Measurements from ENCODE around the gene CLASP1. TPM values are rescaled to one million over a fixed set of nuclear protein-coding genes. Genes with fewer than 3 reads are reported as not detected.
"Not testable (repeated sequence)": the region's sequence is repeated elsewhere in the genome, so short reads cannot be mapped to it uniquely, and the experiment has no call there.

The CLASP1 gene
- 10 to 100 TPM; 46.0 to 48.2 TPM for total RNA-seq
- long read RNA-seq, partial matches to known transcripts: 8 of 12 reads
- long read RNA-seq, other reads (novel, unspliced or antisense): 4 of 12 reads

DNA sequence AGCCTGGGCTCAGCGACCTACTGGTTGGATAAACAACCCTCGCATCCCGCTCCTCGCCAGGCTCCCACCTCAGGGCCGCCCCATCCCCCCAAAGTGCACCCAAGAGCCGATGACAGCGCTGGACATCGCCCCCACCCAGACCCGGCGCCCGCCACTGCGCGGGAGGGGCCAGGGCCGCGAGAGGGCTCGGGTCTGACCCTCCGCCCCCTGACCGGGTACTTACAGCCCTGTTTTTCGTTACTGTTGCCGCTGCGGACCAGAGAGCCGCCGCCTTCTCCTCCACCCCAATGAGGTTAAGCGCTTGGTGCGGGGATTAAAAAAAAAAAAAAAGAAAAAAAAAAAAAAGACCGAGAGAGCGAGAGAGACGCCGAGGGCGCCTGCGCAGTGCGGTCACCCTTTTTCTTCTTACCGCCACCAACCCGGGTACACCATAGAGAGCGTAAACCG is at the start of gene CLASP1:
Gene CLASP1, minus strand, starts transcription at position 314 of the 447 bp plus-strand sequence. CDS start 43,567 bp downstream, outside the sequence.
- intact Hi-C loops (cut with DNase I): loop anchor here in 1 of 2 donors (5.0 kb wide), 2 partner anchors 52 to 117 kb away; partner anchors contain the start of gene RNU4ATAC
- ATAC-seq: peak; percentile 63 to 72
- no peak for DNase-seq

DNA sequence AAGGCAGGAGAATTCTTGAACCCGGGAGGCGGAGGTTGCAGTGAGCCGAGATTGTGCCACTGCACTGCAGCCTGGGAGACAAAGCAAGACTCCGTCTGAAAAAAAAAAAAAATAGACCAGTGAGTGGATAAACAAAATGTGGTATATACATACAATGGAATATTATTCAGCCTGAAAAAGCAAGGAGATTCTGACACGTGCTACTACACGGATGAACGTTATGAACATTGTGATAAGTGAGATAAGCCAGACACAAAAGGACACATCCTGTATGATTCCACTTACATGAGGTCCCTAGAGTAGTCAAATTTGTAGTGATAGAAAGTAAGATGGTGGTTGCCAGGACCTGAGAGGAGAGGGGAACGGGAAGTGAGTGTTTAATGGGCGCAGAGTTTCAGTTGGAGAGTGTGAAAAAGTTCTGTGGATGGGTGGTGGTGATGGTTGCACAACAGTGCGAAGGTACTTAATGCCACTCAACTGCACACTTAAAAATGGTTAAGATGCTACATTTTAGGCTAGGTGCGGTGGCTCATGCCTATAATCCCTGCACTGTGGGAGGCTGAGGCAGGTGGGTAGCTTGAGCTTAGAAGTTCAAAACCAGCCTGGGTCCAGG is 49.2 kb upstream of the CLASP1 start:
- ATAC-seq (no peak), DNase-seq (no peak)
- intact Hi-C loops (cut with DNase I): loop anchor here in 1 of 2 donors (5.0 kb wide), 1 partner anchor 166 kb away; the partner anchor contains the start of gene RNU4ATAC

DNA sequence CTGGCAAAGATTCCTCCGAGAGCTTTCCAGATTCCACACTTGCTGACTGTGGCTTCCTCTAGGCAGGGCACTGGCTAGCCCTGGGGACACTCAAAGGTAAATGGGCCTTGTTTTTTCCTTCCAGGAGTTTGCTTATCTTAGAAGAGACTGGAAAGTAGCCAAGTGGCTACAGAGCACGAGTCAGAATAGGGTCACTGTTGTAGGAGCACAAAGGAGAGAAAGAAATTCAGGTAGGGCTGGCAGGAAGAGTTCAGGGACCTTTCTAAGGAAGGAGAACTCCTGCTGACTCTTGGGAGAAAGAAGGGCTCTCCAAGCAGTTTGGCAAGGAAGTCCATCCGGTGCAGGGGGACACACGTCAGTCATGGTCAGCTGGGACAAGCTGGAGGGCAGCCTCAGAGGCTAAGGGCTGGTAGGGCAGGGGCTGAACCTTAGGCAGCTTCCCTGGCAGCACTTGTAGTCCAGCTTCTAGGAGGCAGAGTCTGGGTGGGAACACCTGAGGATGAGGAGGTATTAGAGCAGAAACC is 47.9 kb upstream of the CLASP1 start:
- intact Hi-C loops (cut with DNase I): loop anchor here in 1 of 2 donors (5.0 kb wide), 1 partner anchor 165 kb away; the partner anchor contains the start of gene RNU4ATAC
- DNase-seq (no peak), ATAC-seq (no peak)

DNA sequence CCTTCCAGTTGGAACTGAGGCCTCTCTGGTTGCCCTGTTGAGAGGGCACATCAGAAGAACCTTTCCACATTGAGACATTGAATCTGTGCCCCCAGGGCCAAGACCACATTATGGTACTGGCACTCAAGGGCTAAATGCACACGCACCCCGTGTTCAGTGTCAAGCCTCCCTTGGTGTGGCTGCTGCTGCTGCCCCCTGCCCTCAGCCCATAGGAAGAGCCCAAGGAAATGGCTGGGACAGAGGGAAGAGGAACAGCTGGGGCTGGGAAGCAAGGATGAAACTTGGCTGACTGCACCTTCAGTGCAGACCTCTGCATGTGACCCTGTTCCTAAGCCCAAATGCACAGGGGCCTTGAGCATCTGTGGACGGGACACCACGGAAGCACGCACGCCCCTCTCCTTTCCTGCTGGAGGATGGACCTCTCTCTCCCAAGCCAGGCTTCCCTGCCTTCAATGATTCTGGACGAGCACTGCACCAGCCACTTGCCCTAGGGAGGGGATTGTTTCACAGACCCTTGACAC is 47.2 kb upstream of the CLASP1 start:
- intact Hi-C loops (cut with DNase I): loop anchor here in 1 of 2 donors (5.0 kb wide), 1 partner anchor 164 kb away; the partner anchor contains the start of gene RNU4ATAC
- DNase-seq (no peak), ATAC-seq (no peak)

DNA sequence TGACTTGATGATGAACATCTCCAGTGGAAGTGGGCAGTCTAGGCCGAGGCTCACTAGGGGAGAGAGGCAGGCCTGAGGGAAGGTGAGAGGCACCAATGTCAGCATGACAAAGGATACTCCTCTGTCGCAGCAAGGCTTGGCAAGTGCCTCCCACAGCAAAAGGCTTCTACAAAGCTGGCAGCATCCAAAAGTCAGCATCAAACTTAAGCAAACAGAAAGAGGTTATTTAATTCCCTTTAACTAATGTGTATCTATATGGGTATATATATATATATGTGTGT is 45.8 kb upstream of the CLASP1 start:
- intact Hi-C loops (cut with DNase I): loop anchor here in 1 of 2 donors (5.0 kb wide), 1 partner anchor 163 kb away; the partner anchor contains the start of gene RNU4ATAC
- no peak for DNase-seq
- no peak for ATAC-seq

DNA sequence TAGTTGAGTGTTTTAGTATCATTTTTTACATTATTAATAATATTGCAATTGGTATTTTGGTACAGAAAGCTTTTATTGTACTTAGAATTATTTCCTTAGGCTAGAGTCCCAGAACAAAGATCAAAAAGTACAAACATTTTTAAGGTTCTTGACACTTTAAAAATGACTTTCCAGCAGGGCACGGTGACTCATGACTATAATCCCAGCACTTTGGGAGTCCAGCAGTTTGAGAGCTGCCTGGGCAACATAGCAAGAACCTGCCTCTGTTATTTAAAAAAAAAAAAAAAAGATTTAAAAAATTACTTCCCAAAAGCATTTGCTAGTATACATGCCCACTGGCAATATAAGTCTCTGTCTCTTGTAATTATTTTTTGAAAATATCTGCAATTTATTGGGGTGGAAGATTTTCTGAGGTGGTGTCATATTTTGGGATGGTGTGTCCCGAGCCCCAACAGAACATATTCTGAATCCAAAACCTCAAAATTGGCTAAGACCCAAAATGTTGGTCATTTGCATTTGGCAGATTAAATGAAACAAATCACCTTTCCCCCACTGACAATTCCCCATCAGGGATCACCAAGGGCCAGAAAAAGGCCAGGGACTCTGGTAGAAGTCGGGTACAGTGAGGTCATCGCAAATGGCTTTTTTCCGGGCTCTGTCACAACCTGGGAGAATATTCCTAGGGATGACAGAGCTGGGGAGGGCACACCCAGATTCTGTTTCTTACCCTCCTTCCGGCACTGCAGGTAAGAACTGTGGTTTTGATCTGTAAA is 45.3 kb upstream of the CLASP1 start:
- intact Hi-C loops (cut with DNase I): loop anchor here in 1 of 2 donors (5.0 kb wide), 1 partner anchor 162 kb away; the partner anchor contains the start of gene RNU4ATAC
- no peak for ATAC-seq
- no peak for DNase-seq

DNA sequence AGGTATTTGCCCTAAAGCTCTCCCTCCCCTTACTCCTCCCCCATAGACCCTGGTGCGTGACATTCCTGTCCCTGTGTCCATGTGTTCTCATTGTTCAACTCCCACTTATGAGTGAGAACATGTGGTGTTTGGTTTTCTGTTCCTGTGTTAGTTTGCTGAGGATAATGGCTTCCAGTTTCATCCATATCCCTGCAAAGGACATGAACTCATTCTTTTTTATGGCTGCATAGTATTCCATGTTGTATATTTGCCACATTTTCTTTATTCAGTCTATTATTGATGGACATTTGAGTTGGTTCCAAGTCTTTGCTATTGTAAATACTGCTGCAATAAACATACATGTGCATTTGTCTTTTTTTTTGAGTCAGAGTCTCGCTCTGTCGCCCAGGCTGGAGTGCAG is 41.3 kb upstream of the CLASP1 start:
- ATAC-seq; DNase-seq; intact Hi-C loops (cut with DNase I): not testable (repeated sequence)

DNA sequence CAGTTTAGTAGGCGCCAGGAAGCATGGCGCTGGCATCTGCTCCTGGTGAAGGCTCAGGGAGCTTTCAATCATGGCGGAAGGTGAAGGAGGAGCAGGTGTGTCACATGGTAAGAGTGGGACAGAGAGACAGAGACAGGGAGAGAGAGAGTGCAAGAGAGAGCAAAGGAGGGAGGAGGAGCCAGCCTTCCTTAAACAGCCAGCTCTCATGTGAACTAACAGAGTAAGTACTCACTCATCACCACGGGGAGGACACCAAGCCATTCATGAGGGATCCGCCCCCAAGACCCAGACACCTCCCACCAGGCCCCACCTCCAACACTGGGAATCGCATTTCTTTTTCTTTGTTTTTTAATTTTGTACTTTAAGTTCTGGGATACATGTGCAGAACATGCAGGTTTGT is 40.8 kb upstream of the CLASP1 start:
- DNase-seq: no peak
- no peak for ATAC-seq
- intact Hi-C loops (cut with DNase I): no loop called here

DNA sequence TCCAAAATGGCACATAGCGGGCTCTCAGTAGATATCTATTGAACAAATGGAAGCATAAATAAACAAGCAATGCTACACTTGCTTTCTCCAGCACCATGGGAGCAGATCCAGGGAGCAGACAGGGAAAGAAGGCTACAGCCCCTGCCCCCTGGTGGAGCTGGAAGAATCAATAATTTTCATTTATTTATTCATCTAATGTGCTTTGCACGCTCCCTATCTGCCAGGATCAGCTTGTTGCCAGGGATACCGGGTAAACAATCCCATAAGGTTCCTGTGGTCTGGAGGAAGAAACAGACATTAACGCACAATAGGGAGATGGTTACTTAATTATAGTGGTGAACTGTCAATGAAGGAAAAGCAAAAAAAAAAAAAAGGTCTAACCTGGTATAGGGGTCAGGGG is 40.1 kb upstream of the CLASP1 start:
- intact Hi-C loops (cut with DNase I): no loop called here
- DNase-seq: peak; percentile 31
- ATAC-seq: peak in 1 of 2 donors; percentile 61

DNA sequence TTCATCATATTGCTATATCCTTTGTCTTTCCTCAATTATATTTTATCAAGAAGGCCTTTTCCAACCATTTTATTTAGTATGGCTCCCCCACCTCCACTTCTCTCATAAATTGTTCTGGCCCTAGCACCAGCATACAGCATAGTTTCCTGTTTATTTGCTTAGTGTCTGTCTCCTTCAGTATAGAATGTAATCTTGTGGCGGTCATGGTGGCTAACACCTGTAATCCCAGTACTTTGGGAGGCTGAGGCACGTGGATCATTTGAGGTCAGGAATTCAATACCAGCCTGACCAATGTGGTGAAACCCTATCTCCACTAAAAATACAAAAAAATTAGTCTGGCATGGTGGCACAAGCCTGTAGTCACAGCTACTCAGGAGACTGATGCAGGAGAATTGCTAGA is 39.6 kb upstream of the CLASP1 start:
- intact Hi-C loops (cut with DNase I): no loop called here
- no peak for DNase-seq
- no peak for ATAC-seq

DNA sequence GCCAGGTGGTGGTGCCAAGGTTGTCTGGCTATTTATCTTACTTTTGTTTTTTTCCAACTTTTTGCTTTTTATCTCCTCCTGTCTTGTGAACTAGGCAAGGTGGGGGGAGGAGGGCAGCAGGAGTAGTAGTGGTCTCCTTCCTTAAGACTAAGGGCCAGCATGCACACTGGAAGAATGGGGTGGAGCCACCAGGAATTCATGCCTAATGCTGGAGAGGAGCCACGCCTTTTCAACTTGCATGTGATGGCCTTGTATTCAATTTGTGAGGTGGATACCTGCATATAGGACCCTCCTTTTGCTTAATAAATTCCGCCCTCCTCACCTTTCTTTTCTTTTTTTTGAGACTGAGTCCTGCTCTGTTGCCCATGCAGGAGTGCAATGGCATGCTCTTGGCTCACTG is 37.6 kb upstream of the CLASP1 start:
- no peak for ATAC-seq
- no peak for DNase-seq
- intact Hi-C loops (cut with DNase I): no loop called here

DNA sequence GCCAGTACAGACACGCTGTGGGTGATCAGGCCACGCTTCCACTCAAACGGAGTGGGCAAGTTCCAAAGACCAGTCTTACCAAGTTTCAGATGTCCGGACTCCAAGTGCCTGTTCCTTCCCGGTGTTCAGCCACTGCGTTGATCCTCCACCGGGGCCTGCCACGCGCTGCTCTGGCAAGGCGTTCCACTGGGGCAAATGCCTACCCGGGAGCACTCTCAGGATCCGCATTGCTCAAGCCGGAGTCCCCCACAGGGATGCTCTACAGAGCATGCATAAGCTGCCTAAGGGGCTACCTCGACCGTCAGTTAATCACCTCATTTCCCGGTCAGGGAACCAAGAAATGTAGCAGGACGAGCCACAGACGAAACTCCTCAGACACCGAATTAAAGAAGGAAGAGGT is 37.0 kb upstream of the CLASP1 start:
- ATAC-seq: no peak
- intact Hi-C loops (cut with DNase I): no loop called here
- DNase-seq: no peak

DNA sequence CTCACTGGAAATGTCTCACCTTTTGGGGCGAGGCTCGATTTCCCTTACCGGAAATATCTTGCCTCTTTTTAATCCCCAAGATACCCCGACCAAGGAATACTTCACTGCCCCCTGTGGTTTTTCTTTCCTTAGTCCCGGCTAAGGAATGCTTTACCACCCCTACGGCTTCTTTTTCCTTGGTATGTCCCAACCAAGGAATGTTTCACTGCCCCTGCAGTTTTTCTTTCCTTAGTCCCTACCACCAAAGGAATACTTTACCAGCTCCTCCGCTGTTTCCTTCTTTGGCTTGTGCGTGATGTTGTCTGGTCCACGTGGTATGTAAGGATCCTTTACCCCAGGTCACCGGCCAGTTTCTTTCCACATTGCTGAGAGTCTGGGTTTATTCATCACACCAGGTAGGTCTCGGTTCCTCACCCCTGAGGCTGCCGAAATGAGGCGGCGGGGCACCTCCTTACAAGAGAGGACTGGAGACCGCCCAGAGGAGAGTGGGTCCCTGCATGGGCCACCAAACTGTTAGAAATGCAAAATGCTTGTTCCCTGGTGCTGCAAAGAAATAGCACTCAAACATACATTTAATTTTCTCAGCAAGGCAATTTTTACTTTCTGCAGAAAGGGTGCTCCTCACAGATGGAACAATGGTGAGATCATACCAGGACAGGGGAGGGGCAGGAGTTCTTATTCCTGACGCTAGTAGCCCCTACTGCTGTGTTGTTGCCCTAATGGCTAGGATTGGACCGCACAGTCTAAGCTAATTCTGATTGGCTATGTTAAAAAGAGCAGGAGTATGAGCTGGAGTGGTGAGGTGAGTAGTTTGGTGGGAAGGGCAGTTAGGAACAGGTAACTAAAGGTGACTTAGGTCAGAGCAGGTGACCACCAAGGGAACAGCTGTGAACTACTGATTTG is 33.4 kb upstream of the CLASP1 start:
- intact Hi-C loops (cut with DNase I): no loop called here
- ATAC-seq: no peak
- no peak for DNase-seq

DNA sequence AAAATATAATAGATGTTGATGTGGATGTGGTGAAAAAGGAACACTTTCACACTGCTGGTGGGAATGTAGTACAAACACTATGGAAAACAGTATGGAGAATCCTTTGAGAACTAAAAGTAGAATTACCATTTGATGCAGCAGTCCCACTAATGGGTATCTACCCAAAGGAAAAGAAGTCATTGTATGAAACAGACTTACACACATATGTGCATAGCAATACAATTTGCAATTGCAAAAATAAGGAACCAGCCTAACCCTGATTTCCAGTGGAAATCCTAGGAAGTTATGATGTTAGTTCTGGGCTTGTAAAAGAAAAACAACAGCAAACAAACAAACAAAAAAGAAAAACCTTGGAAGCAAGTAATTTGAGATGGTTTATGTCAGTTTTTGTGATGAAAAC is 28.6 kb upstream of the CLASP1 start:
- ATAC-seq (no peak), DNase-seq (no peak)
- intact Hi-C loops (cut with DNase I): no loop called here

DNA sequence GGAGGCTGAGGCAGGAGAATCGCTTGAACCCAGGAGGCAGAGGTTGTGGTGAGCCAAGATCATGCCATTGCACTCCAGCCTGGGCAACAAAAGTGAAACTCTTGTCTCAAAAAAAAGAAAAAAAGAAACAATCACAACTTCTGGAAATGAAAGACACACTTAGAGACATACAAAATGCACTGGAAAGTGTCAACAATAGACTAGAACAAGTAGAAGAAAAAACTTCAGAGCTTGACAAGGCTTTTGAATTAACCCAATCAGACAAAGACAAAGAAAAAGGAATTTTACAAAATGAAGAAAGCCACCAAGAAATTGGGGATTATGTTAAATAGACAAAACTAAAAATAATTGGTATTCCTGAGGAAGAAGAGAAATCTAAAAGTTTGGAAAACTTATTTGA is 22.4 kb upstream of the CLASP1 start:
- intact Hi-C loops (cut with DNase I); DNase-seq; ATAC-seq: not testable (repeated sequence)

DNA sequence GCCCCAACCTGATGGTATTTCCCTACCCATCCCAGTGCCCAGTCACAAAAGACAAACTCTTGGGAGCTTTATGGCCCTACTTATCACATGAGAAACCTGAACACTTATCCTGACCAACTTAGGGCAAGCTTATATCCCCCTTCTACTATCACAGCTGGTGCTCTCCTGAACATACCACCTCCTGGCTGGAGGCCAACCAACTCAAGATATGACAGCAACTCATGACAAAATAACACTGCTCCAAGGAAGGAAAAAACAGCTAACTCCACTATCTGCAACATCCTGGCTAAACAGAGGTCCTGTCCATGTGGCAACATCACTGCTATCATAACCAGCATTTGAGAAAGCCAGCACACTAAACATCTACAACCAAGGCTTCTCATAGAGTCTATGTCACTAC is 20.9 kb upstream of the CLASP1 start:
- DNase-seq: no peak
- intact Hi-C loops (cut with DNase I): no loop called here
- ATAC-seq: no peak

DNA sequence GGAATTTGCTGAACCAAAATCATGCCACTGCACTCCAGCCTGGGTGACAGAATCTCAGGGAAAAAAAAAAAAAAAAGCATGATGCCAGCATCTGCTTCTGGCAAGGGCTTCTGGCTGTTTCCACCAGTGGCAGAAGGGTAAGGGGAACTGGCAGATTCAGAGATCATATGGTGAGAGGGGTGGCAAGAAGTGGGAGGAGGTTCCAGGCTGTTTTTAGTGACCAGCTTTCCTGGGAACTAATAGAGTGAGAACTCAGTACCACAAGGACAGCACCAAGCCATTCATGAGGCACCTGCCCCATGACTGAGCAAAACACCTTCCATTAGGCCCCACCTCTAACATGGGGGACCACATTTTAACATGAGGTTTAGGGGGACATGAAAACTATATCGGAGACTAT is 18.4 kb upstream of the CLASP1 start:
- intact Hi-C loops (cut with DNase I): loop anchor here in 1 of 2 donors (5.0 to 10.0 kb wide), 2 partner anchors 143 to 250 kb away; no protein-coding TSS in a partner anchor
- no peak for DNase-seq
- no peak for ATAC-seq

DNA sequence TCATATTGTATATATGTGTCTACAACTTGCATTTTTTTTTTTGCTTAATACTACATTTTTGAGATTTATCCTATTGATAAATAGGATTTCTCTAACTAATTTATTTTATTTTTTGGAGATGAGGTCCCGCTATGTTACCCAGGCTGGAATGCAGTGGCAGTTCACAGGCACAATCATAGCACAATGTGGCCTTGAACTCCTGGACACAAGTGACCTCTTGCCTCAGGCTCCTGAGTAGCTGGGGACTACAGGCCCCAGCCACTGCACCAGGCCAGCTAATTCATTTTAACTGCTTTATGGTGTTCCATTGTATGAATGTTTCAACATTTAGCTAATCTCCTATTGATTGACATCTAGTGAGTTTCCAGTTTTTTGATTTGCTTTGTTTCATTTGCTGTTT is 16.8 kb upstream of the CLASP1 start:
- ATAC-seq: no peak
- intact Hi-C loops (cut with DNase I): loop anchor here in 1 of 2 donors (5.0 to 10.0 kb wide), 2 partner anchors 141 to 249 kb away; no protein-coding TSS in a partner anchor
- DNase-seq: no peak

DNA sequence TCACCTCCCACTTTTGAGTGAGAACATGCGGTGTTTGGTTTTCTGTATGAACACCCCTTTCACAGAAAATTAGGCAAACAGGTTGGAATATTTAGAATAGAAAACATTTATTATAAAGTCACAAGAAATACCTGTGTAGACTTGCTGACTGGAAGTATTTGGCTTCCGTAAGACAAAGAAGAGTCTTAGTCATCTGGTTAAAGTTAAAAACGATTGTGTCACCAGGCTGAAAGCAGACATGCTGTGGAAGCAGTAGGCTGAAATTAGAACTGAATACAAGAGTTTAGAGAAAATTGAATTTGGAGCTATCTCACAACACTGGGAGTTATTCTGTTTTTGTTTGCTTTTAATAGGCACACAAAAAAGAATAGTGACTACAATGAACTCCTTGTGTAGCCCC is 16.2 kb upstream of the CLASP1 start:
- peak in 1 of 2 donors; percentile 51 for ATAC-seq
- intact Hi-C loops (cut with DNase I): loop anchor here in 1 of 2 donors (5.0 to 10.0 kb wide), 2 partner anchors 141 to 248 kb away; no protein-coding TSS in a partner anchor
- DNase-seq: no peak
